Mesothelial cell of epicardium (in vitro differentiated cells): ENCODE data around the gene SLC38A1. TPM values are rescaled to one million over a fixed set of nuclear protein-coding genes. Genes with fewer than 3 reads are reported as not detected.
"Not testable (repeated sequence)": the region's sequence is repeated elsewhere in the genome, so short reads cannot be mapped to it uniquely, and the experiment has no call there.

ENCODE experiments used
- DNase-seq, 2 experiments: peaks; one replicate each; pipeline ENCODE4 v3.0.0; 2021; ENCODE audit warnings: low spot score in 2 of 2; ENCODE audit not compliant: unreplicated experiment in 2 of 2
- H3K27ac Mint-ChIP-seq: 2 replicates; pipeline ENCODE4 v1.8.0; 2021; ENCODE audit warnings: mixed read lengths
- H3K27me3 Mint-ChIP-seq: 2 replicates; pipeline ENCODE4 v1.8.0; 2021; ENCODE audit warnings: low read depth, mixed read lengths
- H3K36me3 Mint-ChIP-seq: 2 replicates; pipeline ENCODE4 v1.8.0; 2021; ENCODE audit warnings: mixed read lengths
- H3K4me1 Mint-ChIP-seq: 2 replicates; pipeline ENCODE4 v1.8.0; 2021; ENCODE audit warnings: mixed read lengths
- H3K4me3 Mint-ChIP-seq: 2 replicates; pipeline ENCODE4 v1.8.0; 2021; ENCODE audit warnings: mild to moderate bottlenecking, moderate library complexity, mixed read lengths
- H3K9me3 Mint-ChIP-seq: 2 replicates; pipeline ENCODE4 v1.8.0; 2021; ENCODE audit warnings: mixed read lengths
- CTCF ChIP-seq: fragments of 200-600 bp; sonication (generic); IDR thresholded peaks from one replicate; pipeline ENCODE4 v1.5.0; 2021; ENCODE audit warnings: antibody characterized with exemption; ENCODE audit not compliant: unreplicated experiment
- total RNA-seq: library from RNA; stranded (reverse); gene quantifications from 3 replicates; pipeline ENCODE4 v1.2.1, GENCODE V29; 2021

Gene SLC38A1
- total RNA-seq, 1 donor from 2014 or later, result 114 TPM

- H3K9me3 Mint-ChIP-seq, result no peaks in the 10 kb centered on the region
- no peaks in the 10 kb centered on the region for H3K27me3 Mint-ChIP-seq
- H3K4me3 Mint-ChIP-seq, result no peak overlapping the region
- no peaks in the 10 kb centered on the region for H3K4me1 Mint-ChIP-seq
- no peak overlapping the region for H3K27ac Mint-ChIP-seq
- DNase-seq, result no peak
- H3K36me3 Mint-ChIP-seq, result no peaks in the 10 kb centered on the region
- TF ChIP-seq CTCF, result no peak
These were observed 93.9 kb downstream of the SLC38A1 start for GRCh38 chr12:46174919-46175318.

- H3K4me1 Mint-ChIP-seq, result no peaks in the 10 kb centered on the region
- TF ChIP-seq CTCF, result no peak
- no peaks in the 10 kb centered on the region for H3K27me3 Mint-ChIP-seq
- peaks cover under 1% of the 10 kb centered on the region for H3K36me3 Mint-ChIP-seq
- H3K9me3 Mint-ChIP-seq, result peaks cover 2% of the 10 kb centered on the region
- no peak overlapping the region for H3K27ac Mint-ChIP-seq
- no peak for DNase-seq
- H3K4me3 Mint-ChIP-seq, result no peak overlapping the region
These were observed 94.7 kb downstream of the SLC38A1 start for GRCh38 chr12:46174061-46174662.

GRCh38 chr12:46168426-46168825 is 100.4 kb downstream of the SLC38A1 start:
- Mint-ChIP-seq H3K4me3 (no peak overlapping the region), H3K27me3 (no peaks in the 10 kb centered on the region), H3K4me1 (peaks cover under 1% of the 10 kb centered on the region), H3K36me3 (peaks cover 7% of the 10 kb centered on the region), H3K27ac (no peak overlapping the region), H3K9me3 (peaks cover 15% of the 10 kb centered on the region)
- no peak for DNase-seq
- TF ChIP-seq CTCF, result no peak

- H3K4me1 Mint-ChIP-seq, result peaks cover 3% of the 10 kb centered on the region
- H3K36me3 Mint-ChIP-seq, result peaks cover 7% of the 10 kb centered on the region
- H3K27me3 Mint-ChIP-seq, result no peaks in the 10 kb centered on the region
- no peak overlapping the region for H3K27ac Mint-ChIP-seq
- H3K9me3 Mint-ChIP-seq, result peaks cover 15% of the 10 kb centered on the region
- no peak overlapping the region for H3K4me3 Mint-ChIP-seq
- DNase-seq, result no peak
- TF ChIP-seq CTCF, result no peak
These were observed 101.4 kb downstream of the SLC38A1 start for GRCh38 chr12:46167412-46167811.

GRCh38 chr12:46165191-46165590 is 103.7 kb downstream of the SLC38A1 start:
- no peaks in the 10 kb centered on the region for H3K27me3 Mint-ChIP-seq
- H3K36me3 Mint-ChIP-seq, result peaks cover 7% of the 10 kb centered on the region
- TF ChIP-seq CTCF, result no peak
- H3K9me3 Mint-ChIP-seq, result peaks cover 15% of the 10 kb centered on the region
- no peak for DNase-seq
- H3K4me1 Mint-ChIP-seq, result peaks cover 18% of the 10 kb centered on the region
- no peak overlapping the region for H3K27ac Mint-ChIP-seq
- H3K4me3 Mint-ChIP-seq, result no peak overlapping the region

GRCh38 chr12:46164186-46164761 is 104.6 kb downstream of the SLC38A1 start:
- peaks cover 7% of the 10 kb centered on the region for H3K36me3 Mint-ChIP-seq
- TF ChIP-seq CTCF, result no peak
- no peak overlapping the region for H3K4me3 Mint-ChIP-seq
- peaks cover 27% of the 10 kb centered on the region for H3K4me1 Mint-ChIP-seq
- DNase-seq, result no peak
- no peaks in the 10 kb centered on the region for H3K27me3 Mint-ChIP-seq
- peaks cover 14% of the 10 kb centered on the region for H3K9me3 Mint-ChIP-seq
- peak overlapping the region; percentile 13 for H3K27ac Mint-ChIP-seq

GRCh38 chr12:46162549-46163076 is 106.2 kb downstream of the SLC38A1 start:
- H3K4me3 Mint-ChIP-seq, H3K27me3 Mint-ChIP-seq, DNase-seq, H3K27ac Mint-ChIP-seq, H3K36me3 Mint-ChIP-seq, H3K9me3 Mint-ChIP-seq: not testable (repeated sequence)
- H3K4me1 Mint-ChIP-seq, result peaks cover 44% of the 10 kb centered on the region
